Measurements from ENCODE around the gene RAB40AL.

DNA sequence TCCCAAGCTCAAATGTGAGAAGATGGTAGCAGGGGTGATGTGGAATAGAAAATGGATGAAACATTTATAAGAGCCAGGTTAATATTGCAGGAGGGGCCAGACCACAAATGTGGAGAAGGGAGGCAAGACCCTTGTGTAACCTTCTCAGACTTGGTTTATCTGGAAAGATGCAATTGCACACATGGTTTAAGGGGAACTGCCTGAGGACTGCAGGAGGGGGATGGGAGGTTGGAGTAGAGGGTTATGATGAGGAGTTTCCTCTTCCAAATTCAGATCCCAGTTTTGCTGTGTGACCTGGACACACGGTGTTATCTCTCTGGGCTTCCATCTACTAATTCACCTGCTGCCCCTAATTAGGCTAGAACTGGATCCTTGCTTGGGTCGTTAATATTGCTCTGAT lies 46.1 kb downstream of the RAB40AL start:
- TF ChIP-seq, protein P1, sequence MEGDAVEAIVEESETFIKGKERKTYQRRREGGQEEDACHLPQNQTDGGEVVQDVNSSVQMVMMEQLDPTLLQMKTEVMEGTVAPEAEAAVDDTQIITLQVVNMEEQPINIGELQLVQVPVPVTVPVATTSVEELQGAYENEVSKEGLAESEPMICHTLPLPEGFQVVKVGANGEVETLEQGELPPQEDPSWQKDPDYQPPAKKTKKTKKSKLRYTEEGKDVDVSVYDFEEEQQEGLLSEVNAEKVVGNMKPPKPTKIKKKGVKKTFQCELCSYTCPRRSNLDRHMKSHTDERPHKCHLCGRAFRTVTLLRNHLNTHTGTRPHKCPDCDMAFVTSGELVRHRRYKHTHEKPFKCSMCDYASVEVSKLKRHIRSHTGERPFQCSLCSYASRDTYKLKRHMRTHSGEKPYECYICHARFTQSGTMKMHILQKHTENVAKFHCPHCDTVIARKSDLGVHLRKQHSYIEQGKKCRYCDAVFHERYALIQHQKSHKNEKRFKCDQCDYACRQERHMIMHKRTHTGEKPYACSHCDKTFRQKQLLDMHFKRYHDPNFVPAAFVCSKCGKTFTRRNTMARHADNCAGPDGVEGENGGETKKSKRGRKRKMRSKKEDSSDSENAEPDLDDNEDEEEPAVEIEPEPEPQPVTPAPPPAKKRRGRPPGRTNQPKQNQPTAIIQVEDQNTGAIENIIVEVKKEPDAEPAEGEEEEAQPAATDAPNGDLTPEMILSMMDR (IDR thresholded peaks at IDR 0.05) = no peak
- TF ChIP-seq POLR2A (IDR thresholded peaks at IDR 0.05) = no peak

All from ovary (tissue), 3 donors.